GM19193 (cell line): ENCODE data around the gene AMH.
A peak's percentile ranks its signal among the peaks of the same experiment; 100 is the strongest.

Experiments used
- POLR2A ChIP-seq: IDR thresholded peaks from 4 replicates; pipeline ENCODE4 v1.6.1; 2011; ENCODE audit not compliant: insufficient read depth, insufficient read length; ENCODE audit errors: extremely low read depth

AMH gene

DNA sequence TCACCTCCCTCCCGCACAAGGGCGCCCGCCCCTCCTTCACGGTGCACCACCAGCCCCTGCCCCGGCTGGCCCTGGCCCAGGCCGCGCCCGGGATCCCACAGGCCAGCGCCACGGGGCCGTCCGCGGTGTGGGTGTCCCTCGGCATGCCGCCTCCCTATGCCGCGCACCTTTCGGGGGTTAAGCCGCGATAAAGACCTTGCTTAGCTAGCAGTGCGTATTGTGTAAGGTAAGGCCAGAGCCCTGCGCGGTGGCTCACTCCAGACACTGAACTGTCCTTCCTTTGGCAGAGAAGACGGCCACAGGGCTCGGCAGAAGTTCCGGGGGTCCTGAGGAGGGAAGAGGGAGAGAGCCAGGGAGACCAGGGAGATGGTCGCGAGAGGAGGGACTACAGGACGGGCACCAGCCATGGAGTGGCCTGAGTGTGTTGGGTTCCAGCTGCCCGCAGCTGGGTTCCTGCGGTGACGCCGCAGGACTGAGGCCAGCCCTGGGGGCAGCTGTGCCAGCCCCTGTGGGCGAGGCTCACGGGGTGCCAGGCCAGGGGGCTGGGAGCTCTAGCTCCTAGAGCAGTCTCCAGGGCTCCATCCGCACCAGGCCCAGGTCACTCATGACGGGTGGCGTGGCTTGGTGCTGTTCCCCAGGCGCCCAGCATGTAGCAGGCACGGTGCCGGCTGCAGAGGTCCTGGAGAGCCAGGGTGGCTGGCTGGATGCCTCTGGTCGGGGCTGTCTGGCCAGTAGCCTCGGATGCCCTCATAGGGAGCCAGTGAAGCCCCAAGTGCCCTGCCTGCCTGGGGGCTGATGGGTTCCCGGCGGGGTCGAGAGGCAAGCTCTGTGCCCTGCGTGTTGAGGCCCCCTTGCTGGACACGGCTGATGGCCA is 20.7 kb upstream of the AMH start:
- no peak for TF ChIP-seq POLR2A

DNA sequence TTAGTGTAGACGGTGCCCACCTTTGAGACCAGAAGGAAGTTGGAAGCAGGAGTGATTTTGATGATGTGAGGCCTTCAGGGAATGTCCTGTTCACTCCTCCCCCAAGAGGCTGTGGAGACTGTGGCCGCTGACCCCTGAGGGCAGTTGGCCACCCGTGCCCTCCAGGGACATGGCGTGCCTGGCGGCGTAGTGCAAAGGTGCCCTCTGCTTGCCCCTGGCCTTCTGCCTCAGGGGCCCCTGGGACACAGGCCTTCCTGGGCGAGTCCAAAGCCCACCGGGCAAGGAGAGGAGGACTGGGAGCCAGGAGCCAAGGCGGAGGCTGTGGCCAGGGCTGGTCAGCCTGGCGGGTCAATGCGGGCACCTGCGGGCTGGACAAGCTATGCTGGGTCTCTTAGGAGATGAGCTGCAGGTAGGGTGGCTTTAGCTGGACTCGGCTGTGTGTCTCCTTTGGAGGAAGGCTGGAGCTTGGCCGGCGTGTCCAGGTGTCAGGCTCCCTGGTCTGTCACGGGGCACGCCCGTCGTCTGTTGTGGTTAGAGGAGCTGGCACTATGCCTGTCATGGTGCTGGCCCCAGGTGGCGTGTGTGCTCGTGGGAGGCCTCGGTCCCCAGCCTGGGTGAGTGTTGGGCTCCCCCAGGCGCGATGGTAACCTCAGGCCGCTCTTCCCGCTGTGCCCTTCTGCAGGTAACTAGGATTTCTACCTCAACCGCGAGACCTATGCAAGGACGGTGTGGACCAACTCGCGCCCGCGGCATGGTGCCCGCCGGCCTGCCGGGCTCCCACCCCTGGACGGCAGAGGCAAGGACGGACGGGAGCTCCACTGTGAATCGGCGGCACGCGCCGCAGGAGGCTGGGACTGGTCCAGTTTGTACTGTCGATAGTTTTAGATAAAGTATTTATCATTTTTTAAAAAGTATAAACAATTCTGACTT is 19.8 kb upstream of the AMH start:
- TF ChIP-seq POLR2A = no peak

DNA sequence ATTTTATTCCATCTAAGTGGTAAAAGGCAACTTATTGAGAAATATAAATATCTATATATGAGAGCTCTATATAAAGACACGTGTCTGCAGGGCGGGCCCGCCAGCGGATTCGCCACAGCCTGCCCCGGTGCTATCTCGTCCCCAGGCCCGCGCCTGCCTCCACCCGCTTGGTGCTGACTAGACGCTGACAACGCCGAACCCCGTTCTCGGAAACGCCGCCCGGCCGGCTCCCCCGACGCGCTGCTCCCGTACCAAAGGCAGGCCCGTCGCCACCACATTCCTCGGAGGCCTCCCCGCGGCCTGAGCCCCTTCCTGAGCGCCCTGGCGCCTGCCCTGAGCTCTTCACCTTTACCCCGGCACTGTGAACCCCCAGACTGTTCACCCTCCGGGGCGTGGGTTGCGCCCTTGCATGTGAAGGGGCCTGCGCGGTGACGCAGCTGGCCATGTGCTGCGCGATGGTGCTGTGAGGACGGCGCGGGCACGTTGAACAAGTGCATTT is 19.0 kb upstream of the AMH start:
- no peak for TF ChIP-seq POLR2A

DNA sequence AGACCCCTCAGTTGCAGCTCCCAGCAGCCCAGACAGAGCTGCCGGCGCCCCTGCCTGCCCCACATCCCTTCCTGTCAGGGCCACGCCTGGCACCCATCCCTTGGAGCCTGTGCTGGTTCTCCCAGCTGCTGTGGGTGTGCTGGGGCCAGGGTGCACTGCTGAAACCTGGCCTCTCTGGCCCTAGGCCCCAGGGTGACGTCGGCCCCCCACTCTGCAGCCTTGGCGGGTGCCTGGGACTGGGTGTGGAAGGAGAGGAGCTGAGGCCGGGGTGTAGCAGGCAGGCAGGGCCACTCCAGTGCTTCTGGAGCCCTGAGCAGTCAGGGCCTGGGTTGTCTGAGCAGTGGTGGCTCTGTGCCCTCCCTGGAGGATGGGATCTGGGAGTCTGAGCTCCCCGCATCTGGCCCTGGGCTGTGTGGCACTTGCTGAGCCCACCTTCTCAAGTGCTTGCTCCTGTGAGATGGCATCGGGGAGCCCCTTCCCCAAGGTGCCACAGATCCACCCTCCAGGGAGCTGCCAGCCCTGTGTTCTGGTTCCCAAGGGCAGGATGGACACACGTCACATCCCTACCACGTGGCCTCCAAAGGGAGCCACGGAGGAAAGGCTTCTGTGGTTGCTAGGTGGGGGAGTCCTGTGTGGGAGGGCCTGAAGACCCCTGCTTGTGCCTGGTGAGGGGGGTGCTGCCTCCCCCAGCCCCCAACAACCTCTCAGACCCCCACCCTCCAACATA is 18.2 kb upstream of the AMH start:
- no peak for TF ChIP-seq POLR2A

DNA sequence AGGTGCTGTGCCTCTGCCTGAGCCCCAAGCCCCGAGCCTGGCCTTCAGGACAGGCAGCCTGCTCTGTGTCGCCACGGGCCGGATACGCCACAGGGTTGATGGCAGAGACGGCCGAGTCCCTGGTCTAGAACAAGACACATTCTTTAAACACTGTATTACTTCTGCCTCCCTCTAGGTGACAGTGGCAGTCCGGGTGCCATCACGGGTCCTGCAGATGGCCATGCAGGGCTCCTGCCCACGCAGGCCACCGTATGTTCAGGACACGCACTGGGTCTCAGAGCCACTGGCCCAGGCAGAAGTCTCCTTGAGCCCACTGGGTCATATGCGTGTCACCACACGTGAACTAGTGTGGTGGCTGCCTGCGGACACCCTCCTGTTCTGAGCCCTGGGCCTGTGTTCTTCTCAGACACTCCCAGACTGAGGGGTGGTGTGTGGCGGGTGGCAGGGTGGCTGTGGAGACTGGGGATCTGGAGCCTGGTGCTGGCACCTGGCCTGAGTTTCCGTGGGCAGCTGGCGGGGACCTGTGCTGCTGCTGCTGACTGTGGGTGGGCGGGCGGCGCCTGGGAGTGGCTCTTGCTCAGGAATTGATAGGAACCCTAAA is 17.4 kb upstream of the AMH start:
- no peak for TF ChIP-seq POLR2A

DNA sequence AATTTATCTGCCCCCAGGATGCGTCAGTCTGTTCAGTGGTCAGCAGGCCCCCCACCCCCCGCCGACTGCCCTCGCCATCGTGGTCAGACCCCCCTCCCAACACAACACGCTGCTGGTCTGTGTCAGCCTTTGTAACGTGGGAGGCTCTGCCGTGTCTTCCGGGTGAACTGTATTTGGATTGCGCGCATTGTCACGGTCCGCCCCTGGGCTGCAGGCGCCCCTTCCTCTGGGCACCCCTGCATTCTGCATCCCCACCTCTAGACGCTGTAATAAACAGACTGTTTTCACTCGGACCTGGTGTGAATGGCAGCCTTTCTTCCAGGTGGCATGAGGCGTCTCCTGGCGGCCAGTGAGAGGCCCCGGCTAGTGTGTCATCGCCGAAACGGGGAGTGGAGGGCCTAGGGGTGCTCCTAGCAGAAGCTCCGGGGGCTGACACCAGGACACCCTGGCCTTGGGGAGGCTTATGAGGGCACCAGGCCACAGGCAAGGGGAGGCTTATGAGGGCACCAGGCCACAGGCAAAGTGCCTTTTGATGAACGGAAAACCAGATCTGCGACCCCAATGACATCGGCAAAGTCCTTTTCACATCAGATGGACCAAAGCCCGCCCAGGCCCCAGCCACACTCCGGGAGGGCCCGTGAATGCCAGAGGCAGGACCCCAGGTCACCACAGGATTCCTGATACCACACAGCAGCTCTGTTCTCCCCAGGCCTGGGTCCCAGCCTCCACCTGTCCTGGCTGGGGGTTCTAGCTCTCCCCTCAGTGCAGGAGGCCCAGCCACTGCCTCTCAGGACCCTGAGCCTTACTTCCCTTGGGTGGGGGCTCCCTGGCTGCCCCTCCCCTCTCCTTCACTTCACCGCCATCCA is 16.6 kb upstream of the AMH start:
- peak; percentile 45 for TF ChIP-seq POLR2A

DNA sequence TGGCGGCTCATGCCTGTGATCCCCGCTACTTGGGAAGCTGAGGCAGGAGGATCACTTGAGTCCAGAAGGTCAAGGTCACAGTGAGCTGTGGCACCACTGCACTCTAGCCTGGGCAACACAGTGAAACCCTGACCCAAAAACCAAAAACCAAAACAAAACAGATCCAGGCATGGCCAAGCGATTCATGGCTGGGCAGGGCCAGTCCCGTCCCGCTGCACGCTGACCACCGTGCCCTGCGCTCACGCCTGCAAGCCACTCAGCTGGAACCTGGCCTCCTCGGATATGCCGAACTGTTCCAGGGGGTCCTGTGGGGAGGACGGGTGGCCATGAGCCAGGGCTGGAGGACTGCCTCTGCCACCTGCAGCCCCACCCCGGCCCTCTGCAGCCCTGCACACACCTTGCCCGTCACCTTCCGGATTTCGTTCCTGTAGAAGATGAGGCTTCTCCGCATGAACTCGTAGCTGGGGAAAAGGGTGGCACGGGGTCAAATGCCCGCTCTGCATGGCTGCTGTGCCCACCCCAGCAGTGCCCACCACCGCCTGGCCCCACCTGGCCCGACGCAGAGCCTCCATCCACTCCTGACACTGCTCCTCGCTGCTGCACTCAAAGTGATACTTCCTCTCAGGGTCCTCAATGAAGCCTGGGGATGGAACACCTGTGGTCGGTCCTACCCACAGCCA is 15.4 kb upstream of the AMH start:
- TF ChIP-seq POLR2A = no peak

DNA sequence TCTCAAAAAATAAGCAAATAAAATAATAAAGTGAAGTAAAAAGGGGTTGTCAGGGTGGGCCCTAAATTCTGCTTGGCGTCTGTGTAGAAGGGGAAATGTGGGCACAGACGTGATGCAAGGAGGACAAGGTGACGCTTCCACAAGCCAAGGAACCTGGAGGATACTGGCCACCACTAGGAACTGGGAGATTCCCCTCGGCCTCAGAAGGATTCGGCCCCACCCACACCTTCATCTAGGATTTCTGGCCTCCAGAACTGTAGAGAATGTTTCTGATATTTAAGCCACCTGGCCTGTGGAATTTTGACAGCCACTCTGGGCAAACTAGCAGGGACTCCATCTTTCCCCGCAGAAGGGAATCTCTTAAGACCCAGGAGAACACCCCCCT is 14.1 kb upstream of the AMH start:
- no peak for TF ChIP-seq POLR2A

DNA sequence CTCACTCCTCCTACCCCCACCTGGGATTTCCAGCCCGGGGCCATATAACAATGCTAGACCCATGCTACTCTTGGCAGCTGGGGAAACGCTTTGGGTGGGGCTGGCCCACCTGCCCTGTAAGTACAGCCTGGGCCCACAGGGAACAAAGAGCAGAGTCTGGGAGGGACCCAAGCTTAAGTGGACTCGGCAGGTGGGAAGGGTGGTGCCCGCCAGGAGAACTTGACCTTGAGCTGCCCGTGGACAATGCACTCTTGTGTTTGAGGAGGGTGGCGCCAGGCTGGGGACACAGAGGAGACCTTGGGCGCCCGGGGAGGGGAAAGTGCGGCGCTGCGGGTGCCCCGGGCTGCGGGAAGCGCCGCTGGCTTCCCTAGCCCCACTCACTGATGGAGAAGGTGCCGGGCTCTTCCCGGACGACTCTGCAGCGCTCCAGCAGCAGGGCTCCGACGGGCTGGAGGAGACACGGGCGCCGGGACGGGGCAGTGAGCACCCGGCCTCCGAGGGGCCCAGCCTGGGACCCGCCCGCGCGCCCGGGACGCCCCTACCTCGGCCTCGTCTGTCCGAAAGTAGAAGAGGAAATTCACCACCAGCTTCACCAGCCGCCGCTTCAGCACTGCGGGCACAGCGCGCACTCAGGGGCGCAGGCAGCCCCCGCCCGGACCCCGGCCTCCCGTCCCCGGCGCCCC is 13.6 kb upstream of the AMH start:
- no peak for TF ChIP-seq POLR2A

DNA sequence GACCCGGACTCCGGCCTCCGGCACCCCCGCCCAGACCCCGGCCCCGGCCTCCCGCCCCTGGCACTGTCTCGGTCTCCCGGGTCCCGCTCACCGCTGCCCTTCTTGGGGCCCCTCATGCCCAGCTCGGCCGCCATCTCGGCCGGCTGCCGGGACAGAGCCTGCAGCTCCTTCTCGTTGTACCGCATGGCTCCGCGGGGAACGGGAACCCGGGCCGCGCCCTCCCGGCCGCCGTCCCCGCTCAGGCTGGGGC is 13.1 kb upstream of the AMH start:
- peak; percentile 62 for TF ChIP-seq POLR2A

DNA sequence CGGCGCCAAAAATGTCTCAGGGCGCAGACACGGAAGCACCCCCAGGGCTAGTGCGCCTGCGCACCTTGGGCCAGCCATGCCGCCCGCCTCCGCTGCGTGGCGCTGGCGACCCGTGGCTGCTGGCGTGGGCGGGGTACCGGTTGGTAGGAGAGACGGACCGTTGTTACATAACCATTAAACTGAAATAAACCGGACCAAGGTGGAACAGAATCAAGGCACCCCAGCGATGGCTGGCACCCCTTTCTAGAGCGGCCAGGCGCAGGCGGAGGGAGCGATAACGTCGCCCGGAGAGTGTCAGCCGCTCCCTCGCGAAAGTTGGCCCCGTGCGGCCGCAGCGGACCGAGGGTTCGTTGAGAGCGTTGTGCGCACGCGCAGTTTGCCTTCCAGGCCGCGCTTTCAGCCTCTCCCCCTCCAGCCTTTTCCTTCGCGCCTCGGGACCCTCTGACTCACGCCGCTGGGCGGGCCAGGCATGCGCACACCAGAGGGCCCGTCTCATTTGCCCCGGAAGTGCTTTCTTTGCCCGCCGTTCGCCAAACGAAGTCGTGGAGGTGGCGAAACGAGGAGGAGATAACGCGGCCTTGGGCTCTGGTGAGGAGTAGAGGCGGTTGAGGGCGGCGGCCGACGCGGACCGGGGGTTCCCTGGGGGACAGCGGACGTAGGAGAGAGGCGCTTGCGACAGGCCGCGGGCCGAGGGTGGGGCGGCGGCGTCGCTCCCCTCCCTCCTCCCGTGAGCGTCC is 12.6 kb upstream of the AMH start, which contains the start of the genes PLEKHJ1 and SF3A2:
Gene PLEKHJ1, minus strand, starts transcription at position 16 of the 737 bp plus-strand sequence. CDS start 81 bp downstream, outside the sequence.
Gene SF3A2, plus strand, starts transcription at position 511 of the 737 bp plus-strand sequence. CDS start 6,595 bp downstream, outside the sequence.
- peak; percentile 68 for TF ChIP-seq POLR2A
